ENCODE measurements around the gene SOX15. TPM values are rescaled to one million over a fixed set of nuclear protein-coding genes. Genes with fewer than 3 reads are reported as not detected.
A peak's percentile ranks its signal among the peaks of the same experiment; 100 is the strongest.

Gene SOX15
- total RNA-seq, 1 donor from 2014 or later = 0.78 TPM

GRCh38 chr17:7572588-7573323 lies 17.1 kb downstream of the SOX15 start:
- H3K9me3 Mint-ChIP-seq (ENCODE audit: unreplicated experiment) = no peaks in the 10 kb centered on the region
- H3K4me3 Mint-ChIP-seq (ENCODE audit: unreplicated experiment) = peak overlapping the region; percentile 96
- H3K27me3 Mint-ChIP-seq (ENCODE audit: unreplicated experiment) = no peaks in the 10 kb centered on the region
- H3K4me1 Mint-ChIP-seq (ENCODE audit: unreplicated experiment) = peaks cover 37% of the 10 kb centered on the region
- DNase-seq (ENCODE audit: extremely low spot score, unreplicated experiment) = peak; percentile 100
- peaks cover 43% of the 10 kb centered on the region for H3K36me3 Mint-ChIP-seq (ENCODE audit: unreplicated experiment)
- TF ChIP-seq CTCF (IDR thresholded peaks at IDR 0.05) = no peak
- peak overlapping the region; percentile 98 for H3K27ac Mint-ChIP-seq (ENCODE audit: unreplicated experiment)

DNA sequence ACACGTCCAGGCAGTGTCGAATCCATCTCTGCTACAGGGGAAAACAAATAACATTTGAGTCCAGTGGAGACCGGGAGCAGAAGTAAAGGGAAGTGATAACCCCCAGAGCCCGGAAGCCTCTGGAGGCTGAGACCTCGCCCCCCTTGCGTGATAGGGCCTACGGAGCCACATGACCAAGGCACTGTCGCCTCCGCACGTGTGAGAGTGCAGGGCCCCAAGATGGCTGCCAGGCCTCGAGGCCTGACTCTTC lies 17.6 kb downstream of the SOX15 start:
- Mint-ChIP-seq H3K9me3 (ENCODE audit: unreplicated experiment) (no peaks in the 10 kb centered on the region), H3K4me1 (ENCODE audit: unreplicated experiment) (peaks cover 37% of the 10 kb centered on the region), H3K27me3 (ENCODE audit: unreplicated experiment) (no peaks in the 10 kb centered on the region), H3K27ac (ENCODE audit: unreplicated experiment) (peak overlapping the region; percentile 94), H3K36me3 (ENCODE audit: unreplicated experiment) (peaks cover 43% of the 10 kb centered on the region), H3K4me3 (ENCODE audit: unreplicated experiment) (peak overlapping the region; percentile 96)
- no peak for DNase-seq (ENCODE audit: extremely low spot score, unreplicated experiment)
- no peak for TF ChIP-seq CTCF (IDR thresholded peaks at IDR 0.05)

DNA sequence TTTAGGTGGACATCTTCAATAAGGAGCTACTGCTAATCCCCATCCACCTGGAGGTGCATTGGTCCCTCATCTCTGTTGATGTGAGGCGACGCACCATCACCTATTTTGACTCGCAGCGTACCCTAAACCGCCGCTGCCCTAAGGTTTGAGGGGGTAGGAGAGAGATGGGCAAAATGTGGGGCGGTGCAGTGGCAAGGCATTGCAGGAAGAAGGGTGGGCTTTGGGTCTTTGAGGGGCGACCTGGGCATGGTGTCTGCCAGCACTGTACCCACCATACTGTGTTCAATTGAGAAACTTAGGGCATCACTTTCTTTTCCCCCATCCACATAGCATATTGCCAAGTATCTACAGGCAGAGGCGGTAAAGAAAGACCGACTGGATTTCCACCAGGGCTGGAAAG lies 19.5 kb downstream of the SOX15 start:
- Mint-ChIP-seq H3K36me3 (ENCODE audit: unreplicated experiment) (peaks cover 29% of the 10 kb centered on the region), H3K4me3 (ENCODE audit: unreplicated experiment) (no peak overlapping the region)

GRCh38 chr17:7569571-7569970 lies 20.3 kb downstream of the SOX15 start:
- Mint-ChIP-seq H3K27ac (ENCODE audit: unreplicated experiment) (no peak overlapping the region), H3K4me1 (ENCODE audit: unreplicated experiment) (peaks cover 21% of the 10 kb centered on the region), H3K4me3 (ENCODE audit: unreplicated experiment) (no peak overlapping the region), H3K9me3 (ENCODE audit: unreplicated experiment) (no peaks in the 10 kb centered on the region), H3K36me3 (ENCODE audit: unreplicated experiment) (peaks cover 23% of the 10 kb centered on the region), H3K27me3 (ENCODE audit: unreplicated experiment) (no peaks in the 10 kb centered on the region)
- TF ChIP-seq CTCF (IDR thresholded peaks at IDR 0.05) = no peak
- DNase-seq (ENCODE audit: extremely low spot score, unreplicated experiment) = no peak

More for the DNA sequence above, 19.5 kb downstream of the SOX15 start:
- no peak for TF ChIP-seq CTCF (IDR thresholded peaks at IDR 0.05)
- Mint-ChIP-seq H3K27ac (ENCODE audit: unreplicated experiment) (peak overlapping the region; percentile 12), H3K27me3 (ENCODE audit: unreplicated experiment) (no peaks in the 10 kb centered on the region), H3K9me3 (ENCODE audit: unreplicated experiment) (no peaks in the 10 kb centered on the region), H3K4me1 (ENCODE audit: unreplicated experiment) (peaks cover 26% of the 10 kb centered on the region)
- DNase-seq (ENCODE audit: extremely low spot score, unreplicated experiment) = no peak

- Mint-ChIP-seq H3K4me1 (ENCODE audit: unreplicated experiment) (peaks cover 35% of the 10 kb centered on the region), H3K36me3 (ENCODE audit: unreplicated experiment) (peaks cover 8% of the 10 kb centered on the region), H3K27ac (ENCODE audit: unreplicated experiment) (peak overlapping the region; percentile 87), H3K9me3 (ENCODE audit: unreplicated experiment) (no peaks in the 10 kb centered on the region), H3K27me3 (ENCODE audit: unreplicated experiment) (no peaks in the 10 kb centered on the region), H3K4me3 (ENCODE audit: unreplicated experiment) (peak overlapping the region; percentile 88)
- no peak for DNase-seq (ENCODE audit: extremely low spot score, unreplicated experiment)
- TF ChIP-seq CTCF (IDR thresholded peaks at IDR 0.05) = no peak
These were observed 26.6 kb downstream of the SOX15 start for GRCh38 chr17:7563115-7563869.
